DOHH2 (cell line): Measurements from ENCODE around the gene ZNF546.
"Not testable (repeated sequence)": the region's sequence is repeated elsewhere in the genome, so short reads cannot be mapped to it uniquely, and the experiment has no call there.

ENCODE experiments used
- H3F3A ChIP-seq: fragments of 200-600 bp; sonication (generic), shearing (Covaris generic); 2 replicates; pipeline ENCODE4 v1.6.0; 2016; ENCODE audit warnings: antibody characterized with exemption, mild to moderate bottlenecking; ENCODE audit not compliant: control insufficient read depth, insufficient read depth
- H3K27ac ChIP-seq: fragments of 200-600 bp; sonication (generic); 2 replicates; pipeline ENCODE4 v1.5.1; 2014; ENCODE audit warnings: low read depth, mild to moderate bottlenecking, low read length, moderate library complexity
- H3K27me3 ChIP-seq: fragments of 200-600 bp; sonication (generic); 2 replicates; pipeline ENCODE4 v1.6.1; 2014; ENCODE audit warnings: mild to moderate bottlenecking, low read length, mixed read lengths; ENCODE audit not compliant: control insufficient read depth
- H3K36me3 ChIP-seq: fragments of 200-600 bp; sonication (generic); 2 replicates; pipeline ENCODE4 v1.6.1; 2014; ENCODE audit warnings: mild to moderate bottlenecking, low read length, moderate library complexity, mixed read lengths; ENCODE audit not compliant: control insufficient read depth
- H3K4me1 ChIP-seq: fragments of 200-600 bp; sonication (generic); 2 replicates; pipeline ENCODE4 v1.6.1; 2014; ENCODE audit warnings: mild to moderate bottlenecking, low read length, mixed read lengths; ENCODE audit not compliant: control insufficient read depth
- H3K4me2 ChIP-seq: fragments of 200-600 bp; sonication (generic); 2 replicates; pipeline ENCODE4 v1.6.0; 2014; ENCODE audit warnings: mild to moderate bottlenecking, low read length, moderate library complexity
- H3K4me3 ChIP-seq: fragments of 200-600 bp; sonication (generic); 2 replicates; pipeline ENCODE4 v1.5.1; 2014; ENCODE audit warnings: mild to moderate bottlenecking, low read length, mixed read lengths
- H3K79me2 ChIP-seq: fragments of 200-600 bp; sonication (generic); 2 replicates; pipeline ENCODE4 v1.6.1; 2014; ENCODE audit warnings: mild to moderate bottlenecking, low read length, mixed read lengths; ENCODE audit not compliant: control insufficient read depth
- H3K9me2 ChIP-seq: fragments of 200-600 bp; sonication (generic); replicated peaks from 2 replicates; pipeline ENCODE4 v1.6.1; 2014; ENCODE audit warnings: mild to moderate bottlenecking, low read length, mixed read lengths; ENCODE audit not compliant: control insufficient read depth
- H3K9me3 ChIP-seq: fragments of 200-600 bp; sonication (generic); 2 replicates; pipeline ENCODE4 v1.6.1; 2014; ENCODE audit warnings: antibody characterized with exemption, low read length, mixed read lengths; ENCODE audit not compliant: control insufficient read depth, insufficient read depth
- H4K20me1 ChIP-seq: fragments of 200-600 bp; sonication (generic); 2 replicates; pipeline ENCODE4 v1.6.0; 2014; ENCODE audit warnings: low read depth, mild to moderate bottlenecking, antibody characterized with exemption, low read length, moderate library complexity; ENCODE audit not compliant: control insufficient read depth, insufficient read depth
- EZH2phosphoT487 ChIP-seq: fragments of 200-600 bp; sonication (generic); IDR thresholded peaks from 2 replicates; pipeline ENCODE4 v1.6.1; 2017; ENCODE audit warnings: borderline replicate concordance, mild to moderate bottlenecking, antibody characterized with exemption, low read length, moderate library complexity, mixed read lengths
- TF ChIP-seq, protein P1 (sequence below): fragments of 200-600 bp; sonication (generic); IDR thresholded peaks from one replicate; pipeline ENCODE4 v1.5.1; 2014; ENCODE audit warnings: antibody characterized with exemption, mild to moderate bottlenecking, low read depth, low read length; ENCODE audit not compliant: poor library complexity, severe bottlenecking

The ZNF546 gene

DNA sequence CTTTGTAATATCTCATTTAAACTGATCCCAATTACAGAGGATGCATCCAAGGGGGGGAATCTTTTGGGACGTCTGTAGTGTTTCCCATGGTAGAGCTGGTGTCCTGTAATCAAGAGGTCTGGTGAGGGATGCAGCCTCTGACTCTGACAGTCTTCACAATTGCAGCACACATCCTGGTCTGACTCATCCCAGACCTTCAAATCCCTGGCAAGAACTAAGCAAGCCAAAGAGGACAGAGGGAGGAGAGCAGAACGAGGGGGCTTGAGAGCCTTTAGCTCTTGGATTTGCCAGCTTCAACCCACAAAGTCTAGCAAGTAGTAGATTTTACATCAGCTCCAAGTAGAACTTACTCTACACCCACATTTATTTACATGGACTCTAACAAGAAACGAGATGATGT is 45.2 kb upstream of the ZNF546 start:
- no peak for TF ChIP-seq EZH2phosphoT487
- TF ChIP-seq, protein P1, sequence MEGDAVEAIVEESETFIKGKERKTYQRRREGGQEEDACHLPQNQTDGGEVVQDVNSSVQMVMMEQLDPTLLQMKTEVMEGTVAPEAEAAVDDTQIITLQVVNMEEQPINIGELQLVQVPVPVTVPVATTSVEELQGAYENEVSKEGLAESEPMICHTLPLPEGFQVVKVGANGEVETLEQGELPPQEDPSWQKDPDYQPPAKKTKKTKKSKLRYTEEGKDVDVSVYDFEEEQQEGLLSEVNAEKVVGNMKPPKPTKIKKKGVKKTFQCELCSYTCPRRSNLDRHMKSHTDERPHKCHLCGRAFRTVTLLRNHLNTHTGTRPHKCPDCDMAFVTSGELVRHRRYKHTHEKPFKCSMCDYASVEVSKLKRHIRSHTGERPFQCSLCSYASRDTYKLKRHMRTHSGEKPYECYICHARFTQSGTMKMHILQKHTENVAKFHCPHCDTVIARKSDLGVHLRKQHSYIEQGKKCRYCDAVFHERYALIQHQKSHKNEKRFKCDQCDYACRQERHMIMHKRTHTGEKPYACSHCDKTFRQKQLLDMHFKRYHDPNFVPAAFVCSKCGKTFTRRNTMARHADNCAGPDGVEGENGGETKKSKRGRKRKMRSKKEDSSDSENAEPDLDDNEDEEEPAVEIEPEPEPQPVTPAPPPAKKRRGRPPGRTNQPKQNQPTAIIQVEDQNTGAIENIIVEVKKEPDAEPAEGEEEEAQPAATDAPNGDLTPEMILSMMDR, result no peak
- H3K27ac ChIP-seq, result peak overlapping the region; percentile 98
- peaks cover 17% of the 10 kb centered on the region for H3K79me2 ChIP-seq
- H3K4me3 ChIP-seq, result peak overlapping the region; percentile 69
- peaks cover 12% of the 10 kb centered on the region for H3K9me3 ChIP-seq
- no peaks in the 10 kb centered on the region for H4K20me1 ChIP-seq
- H3K36me3 ChIP-seq, result peaks cover 26% of the 10 kb centered on the region
- H3K27me3 ChIP-seq, result no peaks in the 10 kb centered on the region
- peaks cover 85% of the 10 kb centered on the region for H3K4me1 ChIP-seq
- peak overlapping the region; percentile 89 for H3K4me2 ChIP-seq
- H3F3A ChIP-seq, result peaks cover 27% of the 10 kb centered on the region
- no peaks in the 10 kb centered on the region; the same call in 1 of the 2 replicates for H3K9me2 ChIP-seq

- TF ChIP-seq, protein P1, result no peak
- TF ChIP-seq EZH2phosphoT487, result no peak
- peaks cover 17% of the 10 kb centered on the region for H3K79me2 ChIP-seq
- peak overlapping the region; percentile 89 for H3K4me2 ChIP-seq
- H4K20me1 ChIP-seq, result no peaks in the 10 kb centered on the region
- H3F3A ChIP-seq, result peaks cover 30% of the 10 kb centered on the region
- peak overlapping the region; percentile 69 for H3K4me3 ChIP-seq
- peaks cover 22% of the 10 kb centered on the region for H3K36me3 ChIP-seq
- no peaks in the 10 kb centered on the region for H3K27me3 ChIP-seq
- H3K9me3 ChIP-seq, result peaks cover 12% of the 10 kb centered on the region
- H3K27ac ChIP-seq, result peak overlapping the region; percentile 98
- peaks cover 92% of the 10 kb centered on the region for H3K4me1 ChIP-seq
- H3K9me2 ChIP-seq, result no peaks in the 10 kb centered on the region; the same call in 1 of the 2 replicates
Measured at GRCh38 chr19:39953915-39954314, 42.9 kb upstream of the ZNF546 start.

DNA sequence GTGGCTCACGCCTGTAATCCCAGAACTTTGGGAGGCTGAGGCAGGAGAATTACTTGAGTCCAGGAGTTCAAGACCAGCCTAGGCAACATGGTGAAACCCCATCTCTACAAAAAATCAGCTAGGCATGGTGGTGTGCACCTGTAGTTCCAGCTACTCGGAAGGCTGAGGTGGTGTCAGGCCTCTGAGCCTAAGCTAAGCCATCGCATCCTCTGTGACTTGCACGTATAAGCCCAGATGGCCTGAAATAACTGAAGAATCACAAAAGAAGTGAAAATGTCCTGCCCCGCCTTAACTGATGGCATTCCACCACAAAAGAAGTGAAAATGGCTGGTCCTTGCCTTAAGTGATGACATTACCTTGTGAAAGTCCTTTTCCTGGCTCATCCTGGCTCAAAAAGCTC is 39.0 kb upstream of the ZNF546 start:
- H3K4me2 ChIP-seq, result peak overlapping the region; percentile 33
- not testable (repeated sequence) for H4K20me1 ChIP-seq, H3K36me3 ChIP-seq, H3K9me3 ChIP-seq, H3K9me2 ChIP-seq, H3K79me2 ChIP-seq, H3K27me3 ChIP-seq
- peaks cover 29% of the 10 kb centered on the region for H3F3A ChIP-seq
- H3K27ac ChIP-seq, result peak overlapping the region; percentile 35
- peaks cover 71% of the 10 kb centered on the region for H3K4me1 ChIP-seq
- H3K4me3 ChIP-seq, result 0 out of 2 replicates have a peak overlapping the region, but pooled peaks have one; percentile 7

DNA sequence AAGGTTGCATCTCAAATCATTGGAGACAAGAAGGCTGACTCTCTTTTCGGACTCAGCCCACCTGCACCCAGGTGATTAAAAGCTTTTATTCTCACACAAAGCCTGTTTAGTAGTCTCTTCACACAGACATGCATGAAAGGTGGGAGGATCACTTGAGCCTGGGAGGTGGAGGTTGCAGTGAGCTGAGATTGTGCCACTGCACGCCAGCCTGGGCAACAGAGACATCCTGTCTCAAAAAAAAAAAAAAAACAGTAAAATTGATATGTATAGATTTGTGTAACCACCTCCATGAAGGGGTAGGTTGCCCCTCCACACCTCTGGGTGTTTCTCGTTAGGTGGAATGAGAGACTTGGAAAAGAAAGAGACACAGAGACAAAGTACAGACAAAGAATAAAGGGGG is 37.9 kb upstream of the ZNF546 start:
- H3K36me3 ChIP-seq, H3K9me3 ChIP-seq, H3K79me2 ChIP-seq, H3K27me3 ChIP-seq, H4K20me1 ChIP-seq, H3K9me2 ChIP-seq: not testable (repeated sequence)
- H3F3A ChIP-seq, result peaks cover 22% of the 10 kb centered on the region
- H3K4me3 ChIP-seq, result peak overlapping the region; percentile 66
- peaks cover 65% of the 10 kb centered on the region for H3K4me1 ChIP-seq
- H3K4me2 ChIP-seq, result peak overlapping the region; percentile 80
- H3K27ac ChIP-seq, result peak overlapping the region; percentile 76

GRCh38 chr19:39959407-39959806 is 37.5 kb upstream of the ZNF546 start:
- Histone ChIP-seq H3K4me2 (peak overlapping the region; percentile 80), H3K4me3 (peak overlapping the region; percentile 66)
- not testable (repeated sequence) for H4K20me1 ChIP-seq

More at GRCh38 chr19:39959407-39959806, 37.5 kb upstream of the ZNF546 start:
- not testable (repeated sequence) for H3K9me2 ChIP-seq, H3K36me3 ChIP-seq, H3K27me3 ChIP-seq, H3K79me2 ChIP-seq, H3K9me3 ChIP-seq
- H3K4me1 ChIP-seq, result peaks cover 62% of the 10 kb centered on the region
- peak overlapping the region; percentile 76 for H3K27ac ChIP-seq
- H3F3A ChIP-seq, result peaks cover 21% of the 10 kb centered on the region
